Measurements from ENCODE around the gene COA1. TPM values are rescaled to one million over a fixed set of nuclear protein-coding genes. Genes with fewer than 3 reads are reported as not detected.

The COA1 gene
- total and polyA plus RNA-seq, 2 donors (not counting 1 experiment from before 2014, with no cell fraction given), result 28.7 to 72.7 TPM

DNA sequence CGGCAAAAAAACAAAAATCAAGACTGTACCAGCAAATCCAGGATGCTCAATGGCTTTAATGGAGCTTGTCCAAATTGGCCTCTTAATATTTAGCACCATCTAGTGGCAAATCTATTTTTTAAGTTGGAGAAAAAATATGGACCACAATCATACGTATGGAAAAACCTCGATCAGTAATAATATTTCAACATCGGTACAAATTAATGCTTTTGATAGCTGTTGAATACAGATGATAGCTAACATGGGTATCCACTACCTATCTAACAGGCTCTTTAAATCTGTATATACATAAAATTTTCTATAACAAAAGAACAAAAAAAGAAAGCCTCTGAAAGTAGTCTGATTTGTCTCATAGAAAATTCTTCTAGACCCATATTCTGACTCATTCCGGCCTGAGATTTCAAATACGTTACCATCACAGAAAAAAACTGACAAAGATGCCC, 29.2 kb downstream of the COA1 start:
- 0% methylated on average over 1 of the region's 6 CpGs for WGBS (ENCODE audit: insufficient coverage)
- Mint-ChIP-seq H3K27me3 (no peaks in the 10 kb centered on the region), H3K4me1 (peaks cover 25% of the 10 kb centered on the region), H3K4me3 (peak overlapping the region; percentile 12), H3K27ac (peak overlapping the region; percentile 22), H3K9me3 (ENCODE audit: insufficient read depth) (no peaks in the 10 kb centered on the region)
- Histone ChIP-seq H2AFZ (ENCODE audit: insufficient read depth, low read depth, low read length, poor library complexity, severe bottlenecking) (peak overlapping the region; percentile 17), H3K4me1 (ENCODE audit: control insufficient read depth in 2 of 2, insufficient read depth in 2 of 2, low read length in 2 of 2) (peaks cover 33% of the 10 kb centered on the region in 2 donors), H3K9ac (ENCODE audit: low read length) (peak overlapping the region; percentile 1), H4K20me1 (ENCODE audit: control insufficient read depth, insufficient read depth, low read length, poor library complexity, severe bottlenecking) (peaks cover 6% of the 10 kb centered on the region), H3K27me3 (replicated peaks in 1 of 4; ENCODE audit: control extremely low read depth in 1 of 4, control insufficient read depth in 3 of 4, insufficient read depth in 4 of 4, low read length in 3 of 4) (no peaks in the 10 kb centered on the region), H3K9me3 (ENCODE audit: control extremely low read depth in 1 of 3, control insufficient read depth in 2 of 3, insufficient read depth in 1 of 3, low read length in 2 of 3) (peaks cover 0 to 3% (median 2%) of the 10 kb centered on the region in 3 donors), H3K4me3 (ENCODE audit: control extremely low read depth in 1 of 5, extremely low read depth in 1 of 5, insufficient read depth in 1 of 5, low read depth in 2 of 5, low read length in 4 of 5) (no peak overlapping the region), H3K79me2 (ENCODE audit: control insufficient read depth, insufficient read depth, low read length) (peaks cover 64% of the 10 kb centered on the region), H3K36me3 (replicated peaks in 1 of 2; ENCODE audit: control extremely low read depth in 1 of 2, control insufficient read depth in 1 of 2, extremely low read depth in 1 of 2, insufficient read depth in 2 of 2, low read length in 1 of 2) (no peaks in the 10 kb centered on the region), H3K27ac (ENCODE audit: low read length in 2 of 2) (peak overlapping the region in 1 of 2 donors; percentile 37), H3K4me2 (replicated peaks; ENCODE audit: low read depth, low read length, poor library complexity, severe bottlenecking) (peak overlapping the region; percentile 42)
- DNase-seq (peak; percentile 80), ATAC-seq (ENCODE audit: low read depth) (peak; percentile 78)
- intact Hi-C loops (cut with micrococcal nuclease), result loop anchor here (1.0 kb wide), 4 partner anchors 21 to 118 kb away; no protein-coding TSS in a partner anchor
- TF ChIP-seq, protein P1, sequence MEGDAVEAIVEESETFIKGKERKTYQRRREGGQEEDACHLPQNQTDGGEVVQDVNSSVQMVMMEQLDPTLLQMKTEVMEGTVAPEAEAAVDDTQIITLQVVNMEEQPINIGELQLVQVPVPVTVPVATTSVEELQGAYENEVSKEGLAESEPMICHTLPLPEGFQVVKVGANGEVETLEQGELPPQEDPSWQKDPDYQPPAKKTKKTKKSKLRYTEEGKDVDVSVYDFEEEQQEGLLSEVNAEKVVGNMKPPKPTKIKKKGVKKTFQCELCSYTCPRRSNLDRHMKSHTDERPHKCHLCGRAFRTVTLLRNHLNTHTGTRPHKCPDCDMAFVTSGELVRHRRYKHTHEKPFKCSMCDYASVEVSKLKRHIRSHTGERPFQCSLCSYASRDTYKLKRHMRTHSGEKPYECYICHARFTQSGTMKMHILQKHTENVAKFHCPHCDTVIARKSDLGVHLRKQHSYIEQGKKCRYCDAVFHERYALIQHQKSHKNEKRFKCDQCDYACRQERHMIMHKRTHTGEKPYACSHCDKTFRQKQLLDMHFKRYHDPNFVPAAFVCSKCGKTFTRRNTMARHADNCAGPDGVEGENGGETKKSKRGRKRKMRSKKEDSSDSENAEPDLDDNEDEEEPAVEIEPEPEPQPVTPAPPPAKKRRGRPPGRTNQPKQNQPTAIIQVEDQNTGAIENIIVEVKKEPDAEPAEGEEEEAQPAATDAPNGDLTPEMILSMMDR (IDR thresholded peaks at IDR 0.05), result peak; percentile 91
- no peak for TF ChIP-seq EZH2 (IDR thresholded peaks at IDR 0.05; ENCODE audit: borderline replicate concordance, insufficient read depth, low read depth, low read length, poor library complexity, severe bottlenecking)
- ChIA-PET CTCF (interaction anchor here (0.7 to 6.8 kb wide), 53 partner anchors 10 to 857 kb away, joined by 3 to 721 read pairs (median 6); partner anchors contain the start of genes MRPL32, PSMA2 and STK17A), POLR2A (interaction anchor here (0.6 to 4.3 kb wide), 5 partner anchors 51 to 117 kb away, joined by 3 to 62 read pairs (median 13); partner anchors contain the start of gene STK17A)
